Mesothelial cell of epicardium (in vitro differentiated cells): ENCODE data around the gene PKIB. TPM values are rescaled to one million over a fixed set of nuclear protein-coding genes. Genes with fewer than 3 reads are reported as not detected.

Experiments used
- DNase-seq, 2 experiments: peaks; one replicate each; pipeline ENCODE4 v3.0.0; 2021; ENCODE audit warnings: low spot score in 2 of 2; ENCODE audit not compliant: unreplicated experiment in 2 of 2
- H3K27ac Mint-ChIP-seq: 2 replicates; pipeline ENCODE4 v1.8.0; 2021; ENCODE audit warnings: mixed read lengths
- H3K27me3 Mint-ChIP-seq: 2 replicates; pipeline ENCODE4 v1.8.0; 2021; ENCODE audit warnings: low read depth, mixed read lengths
- H3K36me3 Mint-ChIP-seq: 2 replicates; pipeline ENCODE4 v1.8.0; 2021; ENCODE audit warnings: mixed read lengths
- H3K4me1 Mint-ChIP-seq: 2 replicates; pipeline ENCODE4 v1.8.0; 2021; ENCODE audit warnings: mixed read lengths
- H3K4me3 Mint-ChIP-seq: 2 replicates; pipeline ENCODE4 v1.8.0; 2021; ENCODE audit warnings: mild to moderate bottlenecking, moderate library complexity, mixed read lengths
- H3K9me3 Mint-ChIP-seq: 2 replicates; pipeline ENCODE4 v1.8.0; 2021; ENCODE audit warnings: mixed read lengths
- total RNA-seq: library from RNA; stranded (reverse); gene quantifications from 3 replicates; pipeline ENCODE4 v1.2.1, GENCODE V29; 2021
- TF ChIP-seq, protein P1 (sequence below): fragments of 200-600 bp; sonication (generic); IDR thresholded peaks from one replicate; pipeline ENCODE4 v1.5.0; 2021; ENCODE audit warnings: antibody characterized with exemption; ENCODE audit not compliant: unreplicated experiment

The PKIB gene
- total RNA-seq, 1 donor from 2014 or later, result 48.9 TPM

- DNase-seq, result no peak
- peaks cover 11% of the 10 kb centered on the region for H3K9me3 Mint-ChIP-seq
- peaks cover 30% of the 10 kb centered on the region for H3K4me1 Mint-ChIP-seq
- no peak overlapping the region for H3K4me3 Mint-ChIP-seq
- H3K27ac Mint-ChIP-seq, result no peak overlapping the region
- peaks cover 9% of the 10 kb centered on the region for H3K36me3 Mint-ChIP-seq
- H3K27me3 Mint-ChIP-seq, result no peaks in the 10 kb centered on the region
- TF ChIP-seq, protein P1, sequence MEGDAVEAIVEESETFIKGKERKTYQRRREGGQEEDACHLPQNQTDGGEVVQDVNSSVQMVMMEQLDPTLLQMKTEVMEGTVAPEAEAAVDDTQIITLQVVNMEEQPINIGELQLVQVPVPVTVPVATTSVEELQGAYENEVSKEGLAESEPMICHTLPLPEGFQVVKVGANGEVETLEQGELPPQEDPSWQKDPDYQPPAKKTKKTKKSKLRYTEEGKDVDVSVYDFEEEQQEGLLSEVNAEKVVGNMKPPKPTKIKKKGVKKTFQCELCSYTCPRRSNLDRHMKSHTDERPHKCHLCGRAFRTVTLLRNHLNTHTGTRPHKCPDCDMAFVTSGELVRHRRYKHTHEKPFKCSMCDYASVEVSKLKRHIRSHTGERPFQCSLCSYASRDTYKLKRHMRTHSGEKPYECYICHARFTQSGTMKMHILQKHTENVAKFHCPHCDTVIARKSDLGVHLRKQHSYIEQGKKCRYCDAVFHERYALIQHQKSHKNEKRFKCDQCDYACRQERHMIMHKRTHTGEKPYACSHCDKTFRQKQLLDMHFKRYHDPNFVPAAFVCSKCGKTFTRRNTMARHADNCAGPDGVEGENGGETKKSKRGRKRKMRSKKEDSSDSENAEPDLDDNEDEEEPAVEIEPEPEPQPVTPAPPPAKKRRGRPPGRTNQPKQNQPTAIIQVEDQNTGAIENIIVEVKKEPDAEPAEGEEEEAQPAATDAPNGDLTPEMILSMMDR, result no peak
Observed at GRCh38 chr6:122648726-122649125, 38.5 kb downstream of the PKIB start.

DNA sequence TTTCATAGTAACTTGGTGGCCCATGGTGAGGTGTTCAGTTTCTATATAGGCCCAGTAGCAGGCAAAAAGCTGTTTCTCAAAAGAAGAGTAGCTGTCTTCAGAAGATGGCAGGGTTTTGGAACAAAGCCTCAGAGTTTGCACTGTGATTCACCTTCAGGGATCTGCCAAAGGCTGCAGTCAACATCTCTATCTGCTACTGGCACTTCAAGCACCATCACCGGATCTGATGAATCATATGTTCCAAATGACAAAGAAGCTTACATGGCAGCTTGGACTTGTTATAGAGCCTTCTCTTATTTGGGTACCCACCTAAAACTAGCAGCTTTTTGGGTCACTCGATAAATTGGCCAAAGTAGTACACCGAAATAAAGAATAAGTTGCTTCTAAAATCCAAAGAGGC is 39.5 kb downstream of the PKIB start:
- peaks cover 30% of the 10 kb centered on the region for H3K4me1 Mint-ChIP-seq
- no peak for DNase-seq
- peaks cover 12% of the 10 kb centered on the region for H3K36me3 Mint-ChIP-seq
- TF ChIP-seq, protein P1, result no peak
- peaks cover 11% of the 10 kb centered on the region for H3K9me3 Mint-ChIP-seq
- no peak overlapping the region for H3K27ac Mint-ChIP-seq
- H3K27me3 Mint-ChIP-seq, result no peaks in the 10 kb centered on the region
- no peak overlapping the region for H3K4me3 Mint-ChIP-seq

- TF ChIP-seq, protein P1, result no peak
- H3K4me3 Mint-ChIP-seq, result no peak overlapping the region
- H3K27me3 Mint-ChIP-seq, result no peaks in the 10 kb centered on the region
- no peak for DNase-seq
- no peak overlapping the region for H3K27ac Mint-ChIP-seq
- H3K36me3 Mint-ChIP-seq, result peaks cover 14% of the 10 kb centered on the region
- H3K9me3 Mint-ChIP-seq, result peaks cover 11% of the 10 kb centered on the region
- H3K4me1 Mint-ChIP-seq, result peaks cover 30% of the 10 kb centered on the region
Observed at GRCh38 chr6:122650403-122650802, 40.2 kb downstream of the PKIB start.

DNA sequence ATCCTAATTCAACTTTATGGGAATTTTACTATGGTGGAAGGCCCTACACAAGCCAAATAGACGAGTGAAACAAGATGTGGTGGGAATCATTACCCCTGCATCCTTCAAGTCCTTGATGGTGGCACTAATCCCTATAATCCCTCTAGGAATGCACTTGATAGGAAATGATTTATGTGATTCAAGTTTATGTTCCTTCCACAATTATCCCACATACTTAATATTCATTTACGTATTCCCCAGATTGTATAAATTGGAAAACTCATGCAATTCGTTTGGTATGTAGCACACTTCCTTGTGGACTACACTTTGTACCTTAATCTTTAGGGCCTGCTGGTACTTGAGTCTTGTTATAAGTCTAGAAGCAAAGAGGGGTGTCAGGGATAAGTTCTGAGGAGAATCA is 40.8 kb downstream of the PKIB start:
- Mint-ChIP-seq H3K36me3 (peaks cover 14% of the 10 kb centered on the region), H3K9me3 (peaks cover 11% of the 10 kb centered on the region), H3K4me1 (peaks cover 30% of the 10 kb centered on the region), H3K27me3 (no peaks in the 10 kb centered on the region), H3K4me3 (no peak overlapping the region), H3K27ac (peak overlapping the region; percentile 79)
- DNase-seq, result no peak
- TF ChIP-seq, protein P1, result no peak

DNA sequence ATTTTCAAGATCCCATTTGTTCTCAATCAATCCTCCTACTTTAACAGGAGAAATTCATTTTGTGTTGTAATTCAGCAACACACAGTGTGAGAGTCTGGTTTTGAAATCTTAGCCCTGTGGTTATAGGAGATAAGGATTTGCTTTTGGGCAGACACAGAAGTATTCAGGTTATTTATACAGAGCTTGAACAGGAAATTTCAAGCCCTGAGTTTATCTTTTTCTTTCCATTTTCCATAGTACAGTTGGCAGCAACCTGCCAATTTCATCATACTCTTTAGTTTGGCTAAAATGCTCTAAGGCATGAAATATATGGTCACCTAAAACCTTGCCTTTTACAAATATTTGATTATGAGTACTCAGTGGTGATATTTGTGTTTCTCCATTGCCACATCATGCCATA is 41.4 kb downstream of the PKIB start:
- Mint-ChIP-seq H3K9me3 (peaks cover 11% of the 10 kb centered on the region), H3K4me1 (peaks cover 33% of the 10 kb centered on the region), H3K27ac (peak overlapping the region; percentile 79), H3K36me3 (peaks cover 14% of the 10 kb centered on the region), H3K4me3 (no peak overlapping the region), H3K27me3 (no peaks in the 10 kb centered on the region)
- no peak for DNase-seq
- TF ChIP-seq, protein P1, result no peak

GRCh38 chr6:122652431-122652830 is 42.2 kb downstream of the PKIB start:
- H3K9me3 Mint-ChIP-seq, result peaks cover 11% of the 10 kb centered on the region
- H3K27me3 Mint-ChIP-seq, result no peaks in the 10 kb centered on the region
- H3K27ac Mint-ChIP-seq, result peak overlapping the region; percentile 30
- H3K4me1 Mint-ChIP-seq, result peaks cover 37% of the 10 kb centered on the region
- H3K36me3 Mint-ChIP-seq, result peaks cover 14% of the 10 kb centered on the region
- no peak for DNase-seq
- TF ChIP-seq, protein P1, result no peak
- H3K4me3 Mint-ChIP-seq, result no peak overlapping the region
